SIG-M5 treated with dmso at 0.1 percent for 504 hours (cell line): Measurements from ENCODE around the gene TRIM51G.
"Not testable (repeated sequence)": the region's sequence is repeated elsewhere in the genome, so short reads cannot be mapped to it uniquely, and the experiment has no call there.

Experiments used
- DNase-seq: peaks from one replicate; lab custom pipeline; 2025; ENCODE audit not compliant: unreplicated experiment; lab: John Stamatoyannopoulos, UW

The TRIM51G gene

GRCh38 chr11:48983785-48984184, at the start of gene TRIM51G:
TSS of gene TRIM51G (minus strand) at chr11:48983885. CDS start at chr11:48981695, 2,190 bp downstream.
- not testable (repeated sequence) for DNase-seq

GRCh38 chr11:49028523-49028922, 44.8 kb upstream of the TRIM51G start, which contains the start of gene TRIM49B:
TSS of gene TRIM49B (plus strand) at chr11:49028823. CDS start at chr11:49031600, 2,777 bp downstream.
- DNase-seq: not testable (repeated sequence)

GRCh38 chr11:48968592-48968991, 15.1 kb downstream of the TRIM51G start:
- not testable (repeated sequence) for DNase-seq

GRCh38 chr11:48955315-48956049, 28.2 kb downstream of the TRIM51G start:
- not testable (repeated sequence) for DNase-seq

- DNase-seq: not testable (repeated sequence)
Observed at GRCh38 chr11:48945796-48946195, 37.9 kb downstream of the TRIM51G start.
